GM12878 (cell line): ENCODE measurements around the gene HEG1. TPM values are rescaled to one million over a fixed set of nuclear protein-coding genes. Genes with fewer than 3 reads are reported as not detected.
A peak's percentile ranks its signal among the peaks of the same experiment; 100 is the strongest.

Experiments
- ATF2 ChIP-seq: IDR thresholded peaks from 2 replicates; pipeline ENCODE4 v1.6.1; 2012; ENCODE audit warnings: low read length, inconsistent platforms
- ATF7 ChIP-seq: fragments of 450-650 bp; IDR thresholded peaks from 2 replicates; pipeline ENCODE4 v1.6.1; 2016; ENCODE audit warnings: low read depth, mild to moderate bottlenecking
- BCLAF1 ChIP-seq: fragments of 450-650 bp; IDR thresholded peaks from 2 replicates; pipeline ENCODE4 v1.6.1; 2017; ENCODE audit warnings: antibody characterized with exemption, mild to moderate bottlenecking, moderate library complexity
- CBX3 ChIP-seq: fragments of 200-600 bp; sonication (generic); IDR thresholded peaks from 2 replicates; pipeline ENCODE4 v1.6.1; 2016; ENCODE audit warnings: low read depth, borderline replicate concordance
- CREB1 ChIP-seq: IDR thresholded peaks from 2 replicates; pipeline ENCODE4 v1.6.1; 2012; ENCODE audit warnings: low read depth, mild to moderate bottlenecking, inconsistent platforms
- EP300 ChIP-seq, 2 experiments: fragments of 150-350 bp in 1 of 2; IDR thresholded peaks; 2 replicates each; pipeline ENCODE4 v1.6.1; 2011 to 2012; ENCODE audit warnings: low read depth in 2 of 2, low read length in 2 of 2, borderline replicate concordance in 1 of 2, improper control_type of control experiment in 1 of 2, inconsistent platforms in 1 of 2; ENCODE audit not compliant: control insufficient read depth in 1 of 2
- FOXK2 ChIP-seq: fragments of 450-650 bp; IDR thresholded peaks from 2 replicates; pipeline ENCODE4 v1.6.1; 2017; ENCODE audit warnings: mild to moderate bottlenecking, moderate library complexity
- HCFC1 ChIP-seq: fragments of 150-350 bp; IDR thresholded peaks from 2 replicates; pipeline ENCODE4 v1.6.1; 2014; ENCODE audit warnings: low read length
- IKZF1 ChIP-seq: fragments of 450-650 bp; conservative IDR thresholded peaks from 2 replicates; pipeline ENCODE4 v1.6.1; 2017; ENCODE audit warnings: antibody characterized with exemption, mild to moderate bottlenecking
- MTA3 ChIP-seq: IDR thresholded peaks from 2 replicates; pipeline ENCODE4 v1.6.1; 2012; ENCODE audit warnings: low read length, inconsistent platforms, borderline replicate concordance
- NFIC ChIP-seq: IDR thresholded peaks from 2 replicates; pipeline ENCODE4 v1.6.1; 2012; ENCODE audit warnings: low read depth, mild to moderate bottlenecking, inconsistent platforms, low read length, moderate library complexity
- NR2F1 ChIP-seq: fragments of 450-650 bp; conservative IDR thresholded peaks from 2 replicates; pipeline ENCODE4 v1.6.1; 2017; ENCODE audit warnings: mild to moderate bottlenecking
- NRF1 ChIP-seq: conservative IDR thresholded peaks from 2 replicates; pipeline ENCODE4 v1.6.1; 2011; ENCODE audit warnings: mild to moderate bottlenecking, low read depth, low read length, improper control_type of control experiment
- RB1 ChIP-seq: fragments of 450-650 bp; formaldehyde crosslinking; IDR thresholded peaks from 2 replicates; pipeline ENCODE4 v1.6.1; 2017; ENCODE audit warnings: mild to moderate bottlenecking, borderline replicate concordance
- RBBP5 ChIP-seq: fragments of 200-600 bp; sonication (generic); conservative IDR thresholded peaks from 2 replicates; pipeline ENCODE4 v1.6.1; 2016
- REST ChIP-seq: IDR thresholded peaks from 2 replicates; pipeline ENCODE4 v1.6.1; 2012; ENCODE audit warnings: mild to moderate bottlenecking, low read depth, low read length
- RUNX3 ChIP-seq: IDR thresholded peaks from 2 replicates; pipeline ENCODE4 v1.6.1; 2012; ENCODE audit warnings: low read length, inconsistent platforms
- SMC3 ChIP-seq: IDR thresholded peaks from 2 replicates; pipeline ENCODE4 v1.6.1; 2011; ENCODE audit warnings: low read length, improper control_type of control experiment, borderline replicate concordance
- SREBF2 ChIP-seq: IDR thresholded peaks from 2 replicates; pipeline ENCODE4 v1.6.1; 2012; ENCODE audit warnings: mild to moderate bottlenecking, low read length
- SUZ12 ChIP-seq: fragments of 200-600 bp; sonication (generic); IDR thresholded peaks from one replicate; pipeline ENCODE4 v1.6.1; 2018; ENCODE audit warnings: antibody characterized with exemption, mild to moderate bottlenecking; ENCODE audit not compliant: unreplicated experiment
- TBL1XR1 ChIP-seq: IDR thresholded peaks from 2 replicates; pipeline ENCODE4 v1.6.1; 2012; ENCODE audit warnings: low read depth, low read length, improper control_type of control experiment
- TCF7 ChIP-seq: IDR thresholded peaks from 2 replicates; pipeline ENCODE4 v1.6.1; 2014; ENCODE audit warnings: antibody characterized with exemption, borderline replicate concordance
- USF1 ChIP-seq: IDR thresholded peaks from 2 replicates; pipeline ENCODE4 v1.6.1; 2011; ENCODE audit warnings: borderline replicate concordance, low read depth, mild to moderate bottlenecking, moderate library complexity, mixed read lengths, low read length; ENCODE audit not compliant: insufficient read depth; ENCODE audit errors: extremely low read length
- polyA plus RNA-seq, 11 experiments: library from polyadenylated mRNA; depleted of rRNA in 4 of 11; unstranded in 6 of 11; stranded (reverse) in 5 of 11; fragments of >200 nt; fragmentation: Nextera tagmentation in 4 of 11; fragmentation: Illumina TruSeq in 1 of 11; extraction: Ambion mirVana in 4 of 11; extraction: Trizol in 1 of 11; gene quantifications; 1 replicate in 1 of 11; 2 replicates in 10 of 11; pipeline versions ENCODE4 v1.2.1 to v1.2.3, GENCODE V29; 2011 to 2016; ENCODE audit warnings: inconsistent platforms in 2 of 11, missing spikeins in 2 of 11, low read depth in 1 of 11
- total RNA-seq, 4 experiments: library from RNA; depleted of rRNA in 3 of 4; stranded (reverse); fragments of >200 nt in 3 of 4; fragmentation: Illumina TruSeq in 1 of 4; extraction: Trizol in 1 of 4; gene quantifications; 2 replicates each; pipeline versions ENCODE4 v1.2.1 to v1.2.3, GENCODE V29; 2013 to 2021

Gene HEG1
- total and polyA plus RNA-seq, 10 of the 15 experiments (the other 5 are each of a cell fraction or from before 2014, with no cell fraction given) = 2.2 to 32.1 (median 7.6) TPM

- TF ChIP-seq TCF7 (peak; percentile 80), SMC3 (no peak), CBX3 (no peak), BCLAF1 (no peak), RUNX3 (peak; percentile 90), HCFC1 (no peak), MTA3 (0 out of 2 replicates have a peak, but pooled peaks have one; percentile 27), SREBF2 (no peak), ATF2 (peak; percentile 42; the same call in 1 of the 2 replicates), SUZ12 (no peak), ATF7 (no peak), TBL1XR1 (no peak; the same call in 1 of the 2 replicates), EP300 (IDR thresholded peaks at IDR 0.05; ENCODE audit: borderline replicate concordance in 1 of 2, control insufficient read depth in 1 of 2, low read depth in 2 of 2, low read length in 2 of 2) (no peak), NRF1 (no peak), FOXK2 (no peak), NR2F1 (no peak), USF1 (no peak), RBBP5 (no peak), REST (no peak), NFIC (peak; percentile 69), IKZF1 (peak; percentile 76), CREB1 (peak; percentile 51), RB1 (no peak)
These were observed 3.8 kb downstream of the HEG1 start (continued) for GRCh38 chr3:125051715-125052581.
